B cell (primary cell): ENCODE results near the gene UBASH3B. TPM values are rescaled to one million over a fixed set of nuclear protein-coding genes. Genes with fewer than 3 reads are reported as not detected.

Source experiments
- ATAC-seq: fragments of 200-7000 bp; cut with Tn5 transposase; one replicate; pipeline ENCODE4 v1.10.0; 2021; ENCODE audit warnings: low read depth, mild to moderate bottlenecking, moderate number of reproducible peaks, moderate library complexity
- CTCF ChIA-PET: fragments of 350-600 bp; sonication (Branson Sonifier 250); formaldehyde crosslinking; loops from one replicate; lab custom pipeline; 2021; ENCODE audit warnings: antibody characterized with exemption, inconsistent platforms; lab: Charles Lee
- POLR2A ChIA-PET: fragments of 350-600 bp; sonication (Branson Sonifier 250); formaldehyde crosslinking; loops from one replicate; lab custom pipeline; 2021; ENCODE audit warnings: antibody characterized with exemption; lab: Charles Lee
- DNase-seq: peaks from one replicate; pipeline ENCODE4 v3.0.0; 2013
- H2AFZ ChIP-seq: 2 replicates; pipeline ENCODE4 v1.6.1; 2012; ENCODE audit warnings: mild to moderate bottlenecking, low read depth, low read length; ENCODE audit not compliant: insufficient read depth, poor library complexity, severe bottlenecking
- H3K27ac ChIP-seq, 2 donors: 1 replicate in 1 of 2; 2 replicates in 1 of 2; pipeline ENCODE4 v1.5.1; 2012 to 2013; ENCODE audit warnings: low read length in 2 of 2, mild to moderate bottlenecking in 2 of 2, moderate library complexity in 1 of 2
- H3K27me3 ChIP-seq, 4 experiments: fragments of 200-600 bp in 1 of 4; sonication (generic) in 1 of 4; replicated peaks in 1 of 4; 1 replicate in 2 of 4; 2 replicates in 2 of 4; pipeline versions ENCODE4 v1.6.1 to v1.7.0; 2013 to 2016; ENCODE audit warnings: low read length in 3 of 4, mild to moderate bottlenecking in 2 of 4, mixed read lengths in 1 of 4, moderate library complexity in 1 of 4; ENCODE audit not compliant: insufficient read depth in 4 of 4, control insufficient read depth in 3 of 4; ENCODE audit errors: control extremely low read depth in 1 of 4
- H3K36me3 ChIP-seq, 2 experiments: replicated peaks in 1 of 2; 1 replicate in 1 of 2; 2 replicates in 1 of 2; pipeline versions ENCODE4 v1.6.1 to v1.7.1; 2013; ENCODE audit warnings: low read length in 1 of 2; ENCODE audit not compliant: insufficient read depth in 2 of 2, control insufficient read depth in 1 of 2; ENCODE audit errors: control extremely low read depth in 1 of 2, extremely low read depth in 1 of 2
- H3K4me1 ChIP-seq, 2 donors: fragments of 200-600 bp in 1 of 2; sonication (generic) in 1 of 2; 1 replicate in 1 of 2; 2 replicates in 1 of 2; pipeline versions ENCODE4 v1.5.1 to v1.6.1; 2013 to 2017; ENCODE audit warnings: low read length in 2 of 2; ENCODE audit not compliant: control insufficient read depth in 2 of 2, insufficient read depth in 2 of 2
- H3K4me2 ChIP-seq: replicated peaks from 2 replicates; pipeline ENCODE3; 2012; ENCODE audit warnings: mild to moderate bottlenecking, low read depth, low read length; ENCODE audit not compliant: poor library complexity, severe bottlenecking
- H3K4me3 ChIP-seq, 5 experiments: fragments of 200-600 bp in 1 of 5; sonication (generic) in 1 of 5; 1 replicate in 3 of 5; 2 replicates in 2 of 5; pipeline versions ENCODE4 v1.5.1 to v1.7.0; 2011 to 2016; ENCODE audit warnings: low read length in 4 of 5, mild to moderate bottlenecking in 4 of 5, low read depth in 2 of 5, control low read depth in 1 of 5, moderate library complexity in 1 of 5; ENCODE audit not compliant: insufficient read depth in 1 of 5; ENCODE audit errors: control extremely low read depth in 1 of 5, extremely low read depth in 1 of 5
- H3K79me2 ChIP-seq: fragments of 200-600 bp; sonication (generic); one replicate; pipeline ENCODE4 v1.6.0; 2016; ENCODE audit warnings: low read length; ENCODE audit not compliant: control insufficient read depth, insufficient read depth
- H3K9ac ChIP-seq: fragments of 200-600 bp; sonication (generic); 2 replicates; pipeline ENCODE4 v1.6.1; 2017; ENCODE audit warnings: mild to moderate bottlenecking, low read length, moderate library complexity
- H3K9me3 ChIP-seq, 3 donors: one replicate each; pipeline versions ENCODE4 v1.6.1 to v1.7.1; 2013; ENCODE audit warnings: low read length in 2 of 3; ENCODE audit not compliant: control insufficient read depth in 2 of 3, insufficient read depth in 1 of 3; ENCODE audit errors: control extremely low read depth in 1 of 3
- H4K20me1 ChIP-seq: 2 replicates; pipeline ENCODE4 v1.6.0; 2012; ENCODE audit warnings: mild to moderate bottlenecking, low read length; ENCODE audit not compliant: insufficient read depth, control insufficient read depth, poor library complexity, severe bottlenecking
- H3K27ac Mint-ChIP-seq: one replicate; pipeline ENCODE4 v1.8.0; 2021; ENCODE audit warnings: mixed read lengths
- H3K27me3 Mint-ChIP-seq: one replicate; pipeline ENCODE4 v1.8.0; 2021; ENCODE audit warnings: mixed read lengths
- H3K4me1 Mint-ChIP-seq: one replicate; pipeline ENCODE4 v1.8.0; 2021; ENCODE audit warnings: mixed read lengths
- H3K4me3 Mint-ChIP-seq: one replicate; pipeline ENCODE4 v1.8.0; 2021; ENCODE audit warnings: mixed read lengths
- H3K9me3 Mint-ChIP-seq: one replicate; pipeline ENCODE4 v1.8.0; 2022; ENCODE audit warnings: mixed read lengths; ENCODE audit not compliant: insufficient read depth
- CTCF ChIP-seq: fragments of 200-600 bp; IDR thresholded peaks from one replicate; pipeline ENCODE4 v1.8.0; 2022; ENCODE audit warnings: antibody characterized with exemption, mild to moderate bottlenecking
- EZH2 ChIP-seq: IDR thresholded peaks from 2 replicates; pipeline ENCODE4 v1.6.1; 2012; ENCODE audit warnings: borderline replicate concordance, low read depth, mild to moderate bottlenecking, moderate library complexity, low read length; ENCODE audit not compliant: insufficient read depth, poor library complexity, severe bottlenecking
- WGBS: methylation state at CpG from one replicate; pipeline ENCODE4 v1.1.5; 2013; ENCODE audit warnings: missing lambda C conversion rate; ENCODE audit not compliant: insufficient coverage; 5-methylcytosine and 5-hydroxymethylcytosine counted together
- intact Hi-C: fragments of 100-400 bp; cut with micrococcal nuclease; formaldehyde crosslinking; loops from one replicate; pipeline ENCODE4 v1.10.0; 2022
- polyA plus RNA-seq: library from polyadenylated mRNA; depleted of rRNA; stranded (reverse); fragments of >200 nt; gene quantifications from 2 replicates; pipeline ENCODE4 v1.2.3, GENCODE V29; 2012
- total RNA-seq, 2 donors: library from RNA; stranded (reverse); fragments of 120-200 nt in 1 of 2; gene quantifications; 1 replicate in 1 of 2; 2 replicates in 1 of 2; pipeline versions ENCODE4 v1.2.3 to v1.2.4, GENCODE V29; 2013 to 2022

The UBASH3B gene
- total and polyA plus RNA-seq, 2 donors (not counting 1 experiment from before 2014, with no cell fraction given) = 2.3 to 3.6 TPM

GRCh38 chr11:122754553-122755322 is 99.2 kb downstream of the UBASH3B start:
- H3K27me3 ChIP-seq = peaks cover 0 to 21% (median 4%) of the 10 kb centered on the region in 4 experiments
- H3K36me3 ChIP-seq = no peaks in the 10 kb centered on the region
- peaks cover 20% of the 10 kb centered on the region for H3K27me3 Mint-ChIP-seq
- H3K4me2 ChIP-seq = peak overlapping the region; percentile 33
- WGBS = 80% methylated on average over 13 of the region's 16 CpGs
- ATAC-seq (no peak), DNase-seq (peak; percentile 65)
- no peak overlapping the region for H3K4me3 Mint-ChIP-seq
- H3K4me1 ChIP-seq = peaks cover 17 to 28% of the 10 kb centered on the region in 2 donors
- intact Hi-C loops = no loop called here
- H3K4me1 Mint-ChIP-seq = peaks cover 30% of the 10 kb centered on the region
- H3K9ac ChIP-seq = no peak overlapping the region
- H3K9me3 Mint-ChIP-seq = no peaks in the 10 kb centered on the region
- H3K4me3 ChIP-seq = no peak overlapping the region
- no peak overlapping the region for H3K27ac Mint-ChIP-seq
- no peaks in the 10 kb centered on the region for H4K20me1 ChIP-seq
- CTCF ChIA-PET = interaction anchor here (0.6 to 18.4 kb wide), 28 partner anchors 9 to 494 kb away, joined by 3 to 405 read pairs (median 9); partner anchors contain the start of gene UBASH3B
- H3K9me3 ChIP-seq = no peaks in the 10 kb centered on the region
- H3K27ac ChIP-seq = no peak overlapping the region
- H2AFZ ChIP-seq = no peak overlapping the region
- peak; percentile 71 for TF ChIP-seq CTCF
- no peak for TF ChIP-seq EZH2
- peaks cover 46% of the 10 kb centered on the region for H3K79me2 ChIP-seq
- POLR2A ChIA-PET = interaction anchor here (1.2 kb wide), 1 partner anchor 9 kb away, joined by 3 read pairs; no protein-coding TSS in a partner anchor

- H3K79me2 ChIP-seq = peaks cover 39% of the 10 kb centered on the region
- H4K20me1 ChIP-seq = no peaks in the 10 kb centered on the region
- no peak overlapping the region for H3K4me3 ChIP-seq
- TF ChIP-seq EZH2 (no peak), CTCF (no peak)
- Mint-ChIP-seq H3K4me3 (no peak overlapping the region), H3K27ac (no peak overlapping the region), H3K4me1 (peaks cover 30% of the 10 kb centered on the region), H3K9me3 (no peaks in the 10 kb centered on the region), H3K27me3 (peaks cover 19% of the 10 kb centered on the region)
- WGBS = 98% methylated on average over 5 of the region's 9 CpGs
- ChIA-PET CTCF (interaction anchor here (0.6 to 18.4 kb wide), 30 partner anchors 8 to 493 kb away, joined by 3 to 405 read pairs (median 9); partner anchors contain the start of gene UBASH3B), POLR2A (interaction anchor here (1.2 kb wide), 1 partner anchor 10 kb away, joined by 3 read pairs; no protein-coding TSS in a partner anchor)
- ATAC-seq (no peak), DNase-seq (no peak)
- peak overlapping the region; percentile 33 for H3K4me2 ChIP-seq
- H3K27ac ChIP-seq = no peak overlapping the region
- H3K27me3 ChIP-seq = peaks cover 0 to 15% (median 3%) of the 10 kb centered on the region in 4 experiments
- peaks cover 17 to 28% of the 10 kb centered on the region in 2 donors for H3K4me1 ChIP-seq
- H3K36me3 ChIP-seq = no peaks in the 10 kb centered on the region
- no peak overlapping the region for H3K9ac ChIP-seq
- intact Hi-C loops = no loop called here
- no peaks in the 10 kb centered on the region for H3K9me3 ChIP-seq
- H2AFZ ChIP-seq = no peak overlapping the region
These were observed 99.9 kb downstream of the UBASH3B start for GRCh38 chr11:122755409-122755808.
